ENCODE data around the gene AFF3.
A peak's percentile ranks its signal among the peaks of the same experiment; 100 is the strongest.
"Not testable (repeated sequence)": the region's sequence is repeated elsewhere in the genome, so short reads cannot be mapped to it uniquely, and the experiment has no call there.

The AFF3 gene

GRCh38 chr2:100142393-100142792 lies at the start of gene AFF3:
Gene AFF3, minus strand, starts transcription at chr2:100142590. Its CDS starts 38,136 bp downstream, at chr2:100104454.
- no peak for DNase-seq (ENCODE audit: low spot score)

- DNase-seq (ENCODE audit: low spot score) = no peak
Measured at GRCh38 chr2:100189387-100189786, 47.0 kb upstream of the AFF3 start.

- no peak for DNase-seq (ENCODE audit: low spot score)
Measured at GRCh38 chr2:100188326-100188725, 45.9 kb upstream of the AFF3 start.

GRCh38 chr2:100186126-100186525 lies 43.7 kb upstream of the AFF3 start:
- no peak for DNase-seq (ENCODE audit: low spot score)

GRCh38 chr2:100185516-100185915 lies 43.1 kb upstream of the AFF3 start:
- no peak for DNase-seq (ENCODE audit: low spot score)

- DNase-seq (ENCODE audit: low spot score) = peak; percentile 28
Measured at GRCh38 chr2:100185105-100185504, 42.7 kb upstream of the AFF3 start.

- DNase-seq (ENCODE audit: low spot score) = no peak
Measured at GRCh38 chr2:100184055-100184737, 41.8 kb upstream of the AFF3 start.

- peak; percentile 34 for DNase-seq (ENCODE audit: low spot score)
Measured at GRCh38 chr2:100182494-100183361, 40.3 kb upstream of the AFF3 start.

GRCh38 chr2:100180503-100180902 lies 38.1 kb upstream of the AFF3 start:
- no peak for DNase-seq (ENCODE audit: low spot score)

- DNase-seq (ENCODE audit: low spot score) = no peak
Measured at GRCh38 chr2:100179806-100180205, 37.4 kb upstream of the AFF3 start.

GRCh38 chr2:100178864-100179263 lies 36.5 kb upstream of the AFF3 start:
- DNase-seq (ENCODE audit: low spot score) = no peak

GRCh38 chr2:100178085-100178788 lies 35.8 kb upstream of the AFF3 start:
- DNase-seq (ENCODE audit: low spot score) = no peak

GRCh38 chr2:100176925-100177324 lies 34.5 kb upstream of the AFF3 start:
- no peak for DNase-seq (ENCODE audit: low spot score)

- peak; percentile 53 for DNase-seq (ENCODE audit: low spot score)
Measured at GRCh38 chr2:100174026-100174431, 31.6 kb upstream of the AFF3 start.

- no peak for DNase-seq (ENCODE audit: low spot score)
Measured at GRCh38 chr2:100166701-100167100, 24.3 kb upstream of the AFF3 start.

GRCh38 chr2:100163605-100164004 lies 21.2 kb upstream of the AFF3 start:
- no peak for DNase-seq (ENCODE audit: low spot score)

GRCh38 chr2:100161945-100162620 lies 19.7 kb upstream of the AFF3 start:
- DNase-seq (ENCODE audit: low spot score) = no peak

- DNase-seq (ENCODE audit: low spot score) = no peak
Measured at GRCh38 chr2:100160396-100160795, 18.0 kb upstream of the AFF3 start.

GRCh38 chr2:100151832-100152231 lies 9.4 kb upstream of the AFF3 start:
- DNase-seq (ENCODE audit: low spot score) = not testable (repeated sequence)

GRCh38 chr2:100151310-100151709 lies 8.9 kb upstream of the AFF3 start:
- DNase-seq (ENCODE audit: low spot score) = no peak

- no peak for DNase-seq (ENCODE audit: low spot score)
Measured at GRCh38 chr2:100148883-100149282, 6.5 kb upstream of the AFF3 start.

GRCh38 chr2:100146657-100146960 lies 4.2 kb upstream of the AFF3 start:
- peak; percentile 14 for DNase-seq (ENCODE audit: low spot score)

All from AG20443 (cell line).